ENCODE results near the gene DNAH3. TPM values are rescaled to one million over a fixed set of nuclear protein-coding genes. Genes with fewer than 3 reads are reported as not detected.

Gene DNAH3
- total and polyA plus RNA-seq, 2 of the 8 experiments (the other 6 are each of a cell fraction or from before 2014, with no cell fraction given): 0.57 to 0.71 TPM

GRCh38 chr16:20952139-20952920, 198.3 kb downstream of the DNAH3 start:
- POLR2A ChIA-PET (ENCODE audit: partially characterized antibody): interaction anchor here (1.0 kb wide), 1 partner anchor 16 kb away, joined by 6 read pairs; no protein-coding TSS in a partner anchor
- no peak overlapping the region for H4K5ac ChIP-seq (ENCODE audit: insufficient read length, low read depth, low read length)
- no peak overlapping the region for H2BK120ac ChIP-seq (replicated peaks; ENCODE audit: low read depth, low read length)
- H3K4ac ChIP-seq (replicated peaks; ENCODE audit: insufficient read length, low read depth, low read length): no peak overlapping the region
- H3K56ac ChIP-seq (replicated peaks; ENCODE audit: insufficient read length, low read depth, low read length): no peak overlapping the region
- no peak overlapping the region for H3K9ac ChIP-seq (replicated peaks in 1 of 4; ENCODE audit: extremely low read depth in 1 of 4, low read depth in 3 of 4, low read length in 3 of 4)
- no peaks in the 10 kb centered on the region; the same call in 1 of the 2 replicates for H3K23me2 ChIP-seq (ENCODE audit: low read depth, low read length)
- H2BK12ac ChIP-seq (ENCODE audit: low read depth, low read length): no peak overlapping the region
- H2AK5ac ChIP-seq (ENCODE audit: low read depth, low read length): no peak overlapping the region
- no peak overlapping the region for H2BK5ac ChIP-seq (ENCODE audit: low read depth, low read length)
- H3K4me2 ChIP-seq (ENCODE audit: insufficient read depth in 1 of 2, low read depth in 2 of 2, low read length in 2 of 2): no peak overlapping the region
- no peak overlapping the region for H4K91ac ChIP-seq (replicated peaks; ENCODE audit: insufficient read length, low read length)
- CTCF ChIA-PET (ENCODE audit: partially characterized antibody): no interaction called here
- H4K8ac ChIP-seq (ENCODE audit: extremely low read depth, insufficient read depth, low read length): no peak overlapping the region
- no peak for DNase-seq (ENCODE audit: low read depth in 1 of 2, low spot score in 2 of 2)
- H3K27ac ChIP-seq (ENCODE audit: low read depth, low read length): no peak overlapping the region
- H2AFZ ChIP-seq (ENCODE audit: low read length): no peak overlapping the region
- no peak overlapping the region for H3K14ac ChIP-seq (ENCODE audit: insufficient read length)
- H3K79me2 ChIP-seq (ENCODE audit: control insufficient read depth in 1 of 2, insufficient read depth in 2 of 2, low read length in 2 of 2): no peaks in the 10 kb centered on the region
- TF ChIP-seq EP300 (IDR thresholded peaks at IDR 0.05; ENCODE audit: borderline replicate concordance in 1 of 2, low read depth in 2 of 2, low read length in 2 of 2) (no peak), TAF1 (IDR thresholded peaks at IDR 0.05; ENCODE audit: low read depth, low read length) (no peak), PHF8 (conservative IDR thresholded peaks at IDR 0.05; ENCODE audit: low read depth, low read length) (no peak), POU5F1 (IDR thresholded peaks at IDR 0.05; ENCODE audit: low read depth, low read length) (no peak), CHD1 (IDR thresholded peaks at IDR 0.05; ENCODE audit: low read depth, low read length) (no peak), HDAC2 (IDR thresholded peaks at IDR 0.05; ENCODE audit: borderline replicate concordance in 1 of 2, low read depth in 2 of 2, low read length in 2 of 2) (no peak), SP1 (IDR thresholded peaks at IDR 0.05; ENCODE audit: low read depth, low read length) (no peak), RNF2 (IDR thresholded peaks at IDR 0.05; ENCODE audit: borderline replicate concordance, low read depth, low read length, missing control alignments, poor library complexity, severe bottlenecking) (no peak), TCF12 (IDR thresholded peaks at IDR 0.05; ENCODE audit: low read depth, low read length) (no peak), RXRA (IDR thresholded peaks at IDR 0.05; ENCODE audit: insufficient read depth, low read depth, low read length) (no peak)
- TF ChIP-seq, protein P1, sequence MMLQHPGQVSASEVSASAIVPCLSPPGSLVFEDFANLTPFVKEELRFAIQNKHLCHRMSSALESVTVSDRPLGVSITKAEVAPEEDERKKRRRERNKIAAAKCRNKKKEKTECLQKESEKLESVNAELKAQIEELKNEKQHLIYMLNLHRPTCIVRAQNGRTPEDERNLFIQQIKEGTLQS (IDR thresholded peaks at IDR 0.05; ENCODE audit: insufficient read depth, low read depth, low read length): no peak
- WGBS, 2 experiments (ENCODE audit: extremely low coverage in 1 of 2, insufficient coverage in 1 of 2, insufficient read length in 1 of 2, insufficient replicate concordance in 2 of 2, low coverage in 1 of 2, low lambda C conversion rate in 2 of 2, missing lambda C conversion rate in 1 of 2): 85% methylated on average over 13 of the region's 13 CpGs; no CpG with 5 or more reads in 1 of the 2 experiments
- no peak overlapping the region for H3K4me3 ChIP-seq (ENCODE audit: extremely low read depth in 1 of 4, insufficient read depth in 2 of 4, low read depth in 3 of 4, low read length in 4 of 4)
- no peak overlapping the region for H3K18ac ChIP-seq (ENCODE audit: extremely low read depth, low read length)
- no peaks in the 10 kb centered on the region for H3K27me3 ChIP-seq (replicated peaks in 1 of 4; ENCODE audit: control insufficient read depth in 3 of 4, extremely low read depth in 1 of 4, insufficient read depth in 3 of 4, low read length in 3 of 4)
- H2BK20ac ChIP-seq (ENCODE audit: low read length): no peak overlapping the region
- no peak overlapping the region for H3K23ac ChIP-seq (ENCODE audit: insufficient read length)
- H3K79me1 ChIP-seq (ENCODE audit: low read depth, low read length): no peaks in the 10 kb centered on the region
- no peak overlapping the region for H2BK15ac ChIP-seq (ENCODE audit: low read length)
- no peak for FAIRE-seq
- H3K4me1 ChIP-seq (replicated peaks in 1 of 4; ENCODE audit: control insufficient read depth in 3 of 4, insufficient read depth in 4 of 4, low read length in 3 of 4): no peaks in the 10 kb centered on the region
- H3K36me3 ChIP-seq (ENCODE audit: control insufficient read depth in 2 of 4, insufficient read depth in 4 of 4, low read length in 3 of 4): no peaks in the 10 kb centered on the region
- no peaks in the 10 kb centered on the region for H3K9me3 ChIP-seq (ENCODE audit: insufficient read depth in 2 of 2, low read depth in 1 of 2, low read length in 1 of 2)
- H4K20me1 ChIP-seq (replicated peaks in 1 of 2; ENCODE audit: control insufficient read depth in 1 of 2, insufficient read depth in 2 of 2, low read length in 2 of 2): no peaks in the 10 kb centered on the region

All from H1 (cell line).